GM12873 (cell line): ENCODE measurements around the gene CELA2B.

Experiments used
- TF ChIP-seq, protein P1 (sequence below): IDR thresholded peaks from 2 replicates; pipeline ENCODE4 v1.5.1; 2012; ENCODE audit warnings: low read depth, mild to moderate bottlenecking, moderate library complexity, low read length, control low read depth; ENCODE audit not compliant: insufficient read depth; ENCODE audit errors: missing control alignments

Gene CELA2B

DNA sequence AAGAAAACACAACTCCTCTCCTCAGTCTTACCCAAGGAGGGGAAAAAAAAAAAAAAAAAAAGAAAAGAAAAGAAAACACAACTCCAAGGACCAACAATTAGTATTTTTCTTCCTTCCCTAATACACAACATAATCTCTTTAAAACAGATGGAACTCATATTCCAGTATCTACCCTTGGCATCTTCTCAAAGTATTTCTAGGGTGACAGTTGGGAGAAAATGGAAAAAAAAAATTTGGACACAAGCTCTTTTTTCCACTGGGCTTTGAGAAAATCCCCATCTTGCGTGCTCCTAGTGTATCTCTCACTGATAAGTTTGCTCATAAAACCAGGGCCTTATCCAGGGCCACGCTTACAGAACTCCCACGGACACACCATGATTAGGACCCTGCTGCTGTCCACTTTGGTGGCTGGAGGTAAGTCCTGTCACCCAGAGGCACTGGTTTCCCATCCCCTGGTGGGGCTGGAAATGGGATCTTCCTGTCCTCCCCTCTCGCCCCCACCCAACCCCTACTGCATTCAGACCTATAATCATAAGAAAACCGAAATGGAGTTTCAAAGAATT lies at the start of gene CELA2B:
TSS of gene CELA2B (plus strand) at position 353 of the 563 bp plus-strand sequence. CDS start at position 375, 22 bp downstream.
- TF ChIP-seq, protein P1, sequence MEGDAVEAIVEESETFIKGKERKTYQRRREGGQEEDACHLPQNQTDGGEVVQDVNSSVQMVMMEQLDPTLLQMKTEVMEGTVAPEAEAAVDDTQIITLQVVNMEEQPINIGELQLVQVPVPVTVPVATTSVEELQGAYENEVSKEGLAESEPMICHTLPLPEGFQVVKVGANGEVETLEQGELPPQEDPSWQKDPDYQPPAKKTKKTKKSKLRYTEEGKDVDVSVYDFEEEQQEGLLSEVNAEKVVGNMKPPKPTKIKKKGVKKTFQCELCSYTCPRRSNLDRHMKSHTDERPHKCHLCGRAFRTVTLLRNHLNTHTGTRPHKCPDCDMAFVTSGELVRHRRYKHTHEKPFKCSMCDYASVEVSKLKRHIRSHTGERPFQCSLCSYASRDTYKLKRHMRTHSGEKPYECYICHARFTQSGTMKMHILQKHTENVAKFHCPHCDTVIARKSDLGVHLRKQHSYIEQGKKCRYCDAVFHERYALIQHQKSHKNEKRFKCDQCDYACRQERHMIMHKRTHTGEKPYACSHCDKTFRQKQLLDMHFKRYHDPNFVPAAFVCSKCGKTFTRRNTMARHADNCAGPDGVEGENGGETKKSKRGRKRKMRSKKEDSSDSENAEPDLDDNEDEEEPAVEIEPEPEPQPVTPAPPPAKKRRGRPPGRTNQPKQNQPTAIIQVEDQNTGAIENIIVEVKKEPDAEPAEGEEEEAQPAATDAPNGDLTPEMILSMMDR: no peak

GRCh38 chr1:15426492-15427279 lies 49.2 kb upstream of the CELA2B start:
- TF ChIP-seq, protein P1: no peak

- TF ChIP-seq, protein P1: no peak
Observed at GRCh38 chr1:15427280-15427666, 48.6 kb upstream of the CELA2B start.

- TF ChIP-seq, protein P1: no peak
Observed at GRCh38 chr1:15428815-15429435, 47.0 kb upstream of the CELA2B start.

DNA sequence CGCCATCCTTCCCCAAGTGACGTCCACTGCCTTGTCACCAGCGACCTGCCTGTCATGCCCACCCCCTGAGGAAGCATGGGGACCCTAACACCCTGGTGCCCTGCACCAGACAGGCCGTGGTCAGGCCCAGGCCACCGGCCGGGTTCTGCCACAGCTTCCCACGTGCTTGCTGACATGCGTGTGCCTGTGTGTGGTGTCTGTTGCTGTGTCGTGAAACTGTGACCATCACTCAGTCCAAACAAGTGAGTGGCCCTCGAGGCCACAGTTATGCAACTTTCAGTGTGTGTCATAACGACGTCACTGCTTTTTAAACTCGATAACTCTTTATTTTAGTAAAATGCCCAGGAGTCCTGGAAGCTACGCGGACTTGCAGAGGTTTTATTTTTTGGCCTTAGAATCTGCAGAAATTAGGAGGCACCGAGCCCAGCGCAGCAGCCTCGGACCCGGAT lies 46.2 kb upstream of the CELA2B start:
- TF ChIP-seq, protein P1: no peak

DNA sequence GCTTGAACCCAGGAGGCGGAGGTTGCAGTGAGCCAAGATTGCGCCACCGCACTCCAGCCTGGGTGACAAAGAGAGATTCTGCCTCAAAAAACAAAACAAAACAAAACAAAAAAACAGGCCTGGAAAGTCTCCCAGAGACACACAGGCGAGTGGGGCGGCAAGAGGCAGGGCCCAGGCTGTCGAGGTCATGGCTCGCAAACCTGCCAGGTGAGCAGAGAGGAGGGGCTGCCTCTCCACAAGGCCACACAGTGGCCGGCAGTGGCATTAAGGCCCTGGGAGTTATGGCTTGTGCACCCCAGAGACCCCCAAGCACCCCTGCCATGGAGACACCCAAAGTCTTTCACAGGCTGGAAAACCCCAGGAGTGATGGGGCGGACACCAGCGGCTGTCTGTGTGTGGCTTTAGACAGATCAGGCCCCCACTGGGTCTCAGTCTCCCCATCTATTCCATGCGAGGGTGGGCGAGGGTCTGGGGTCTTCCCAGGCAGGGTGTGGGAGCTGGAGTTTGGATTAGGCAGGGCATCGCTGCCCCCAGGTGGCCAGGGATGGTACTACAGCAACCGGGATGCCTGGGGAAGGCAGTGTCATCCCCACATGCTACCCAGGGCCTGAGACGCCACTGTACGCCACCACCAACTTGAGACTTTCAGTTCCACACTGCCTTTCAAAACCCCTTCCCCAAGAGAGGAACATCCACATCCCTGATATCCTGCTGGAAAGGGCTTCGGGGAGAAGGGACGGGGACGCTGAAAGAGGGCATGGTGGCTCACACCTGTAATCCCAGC lies 44.9 kb upstream of the CELA2B start:
- TF ChIP-seq, protein P1: peak; percentile 99
